Bronchial epithelial cell (primary cell): ENCODE results near the gene FLNB. TPM values are rescaled to one million over a fixed set of nuclear protein-coding genes. Genes with fewer than 3 reads are reported as not detected.
A peak's percentile ranks its signal among the peaks of the same experiment; 100 is the strongest.

ENCODE experiments used
- DNase-seq: peaks from one replicate; pipeline ENCODE4 v3.0.0-alpha.2; 2010; ENCODE audit warnings: low read depth
- FAIRE-seq: peaks from 2 replicates; lab custom pipeline; 2011; peaks lifted over from hg19 to GRCh38; lab: Jason Lieb, UNC
- H3K27me3 ChIP-seq: 2 replicates; pipeline ENCODE4 v1.5.1; 2011; ENCODE audit warnings: low read length; ENCODE audit not compliant: control insufficient read depth, insufficient read depth
- H3K36me3 ChIP-seq: 2 replicates; pipeline ENCODE4 v1.5.1; 2011; ENCODE audit warnings: low read length; ENCODE audit not compliant: control insufficient read depth, insufficient read depth
- H3K4me3 ChIP-seq: 2 replicates; pipeline ENCODE4 v1.5.1; 2011; ENCODE audit warnings: mild to moderate bottlenecking, low read depth, low read length, control low read depth
- CTCF ChIP-seq: IDR thresholded peaks from 2 replicates; pipeline ENCODE4 v1.5.1; 2011; ENCODE audit warnings: mild to moderate bottlenecking, moderate library complexity, low read length, control low read depth, inconsistent platforms; ENCODE audit not compliant: insufficient read depth, severe bottlenecking
- total RNA-seq: library from RNA; depleted of rRNA; stranded (reverse); fragments of >200 nt; gene quantifications from 2 replicates; pipeline ENCODE4 v1.2.1, GENCODE V29; 2014

FLNB gene
- total RNA-seq, 1 donor from 2014 or later: 822 TPM

- H3K4me3 ChIP-seq: no peak overlapping the region
- FAIRE-seq (peak; percentile 81), DNase-seq (peak; percentile 91)
- H3K36me3 ChIP-seq: no peaks in the 10 kb centered on the region
- no peak for TF ChIP-seq CTCF
- H3K27me3 ChIP-seq: no peaks in the 10 kb centered on the region
These were observed 33.3 kb upstream of the FLNB start for GRCh38 chr3:57974796-57975388.

- no peak overlapping the region for H3K4me3 ChIP-seq
- no peaks in the 10 kb centered on the region for H3K27me3 ChIP-seq
- peak; percentile 93 for FAIRE-seq
- DNase-seq: peak; percentile 71
- H3K36me3 ChIP-seq: no peaks in the 10 kb centered on the region
- TF ChIP-seq CTCF: no peak
These were observed 30.4 kb upstream of the FLNB start for GRCh38 chr3:57977818-57978235.

DNA sequence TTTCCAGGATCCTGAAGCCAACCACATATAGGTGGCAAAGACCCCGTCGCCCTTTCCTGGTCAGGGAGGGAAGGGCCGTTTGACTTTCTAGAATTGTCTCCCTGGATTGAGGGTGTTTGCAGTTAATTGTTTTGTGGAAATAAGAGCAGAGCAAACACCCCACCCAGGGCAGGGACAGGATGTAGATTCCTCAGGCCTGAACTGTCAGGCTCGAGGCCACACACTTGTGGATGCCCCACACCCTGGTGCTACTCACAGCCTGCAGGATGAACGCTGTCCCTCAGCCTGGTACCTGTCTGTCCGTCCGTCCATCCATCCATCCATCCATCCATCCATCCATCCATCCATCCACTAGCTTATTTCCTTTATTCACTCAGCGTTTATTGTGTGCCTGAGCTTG is 29.9 kb upstream of the FLNB start:
- H3K4me3 ChIP-seq: no peak overlapping the region
- no peaks in the 10 kb centered on the region for H3K36me3 ChIP-seq
- H3K27me3 ChIP-seq: no peaks in the 10 kb centered on the region
- DNase-seq (peak; percentile 51), FAIRE-seq (peak; percentile 86)
- no peak for TF ChIP-seq CTCF

DNA sequence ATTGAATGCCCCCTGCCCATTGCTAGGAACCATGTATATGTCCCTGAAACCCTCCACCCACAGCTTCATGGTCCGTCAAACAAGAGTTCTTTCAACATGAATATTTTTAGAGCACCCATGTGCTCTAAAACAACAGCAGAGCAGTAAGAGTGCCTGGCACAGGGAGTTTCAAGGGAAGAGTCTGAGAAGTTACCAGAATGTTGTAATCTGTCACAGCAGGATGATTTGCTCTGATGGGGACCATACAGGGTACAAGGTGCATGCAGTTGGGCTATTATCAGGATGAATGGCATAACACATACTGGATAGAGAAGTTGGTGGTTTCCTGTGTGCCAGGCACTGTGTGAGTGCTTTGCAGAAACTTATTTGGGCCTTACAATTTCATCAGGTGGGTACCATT is 27.8 kb upstream of the FLNB start:
- FAIRE-seq (no peak), DNase-seq (no peak)
- Histone ChIP-seq H3K27me3 (no peaks in the 10 kb centered on the region), H3K36me3 (no peaks in the 10 kb centered on the region), H3K4me3 (no peak overlapping the region)
- no peak for TF ChIP-seq CTCF

DNA sequence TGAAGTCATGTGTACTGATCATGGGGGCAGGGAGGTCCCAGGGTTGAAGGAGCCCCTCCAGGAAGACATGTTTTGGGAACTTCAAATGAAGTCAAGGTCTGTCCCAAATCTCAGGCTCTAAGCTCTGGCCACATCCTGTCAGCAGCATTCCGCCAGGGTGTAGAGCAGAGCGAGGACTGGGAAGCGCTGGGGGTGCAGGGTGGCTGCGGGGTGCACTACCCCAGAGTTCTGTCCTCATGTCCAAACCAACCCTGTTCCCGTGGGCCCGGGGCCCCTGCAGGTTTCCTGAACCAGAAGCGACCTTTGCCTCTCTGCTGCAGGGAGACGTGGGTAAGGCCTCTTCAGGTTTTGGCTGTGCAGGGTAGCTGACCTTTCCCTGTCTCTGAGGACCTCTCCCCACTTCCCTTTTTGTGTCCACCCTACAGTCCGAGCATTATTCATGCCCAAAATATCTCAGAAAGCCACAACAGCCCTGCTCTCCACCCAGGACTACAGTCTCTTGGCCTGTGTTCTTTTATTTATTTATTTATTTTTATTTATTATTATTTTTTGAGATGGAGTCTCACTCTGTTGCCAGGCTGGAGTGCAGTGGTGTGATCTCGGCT is 26.6 kb upstream of the FLNB start:
- DNase-seq (no peak), FAIRE-seq (no peak)
- Histone ChIP-seq H3K36me3 (no peaks in the 10 kb centered on the region), H3K4me3 (no peak overlapping the region), H3K27me3 (no peaks in the 10 kb centered on the region)
- TF ChIP-seq CTCF: no peak
